LHCN-M2 (cell line): ENCODE data around the gene KLHDC3. TPM values are rescaled to one million over a fixed set of nuclear protein-coding genes. Genes with fewer than 3 reads are reported as not detected.
A peak's percentile ranks its signal among the peaks of the same experiment; 100 is the strongest.
"Not testable (repeated sequence)": the region's sequence is repeated elsewhere in the genome, so short reads cannot be mapped to it uniquely, and the experiment has no call there.

Experiments
- DNase-seq: peaks from one replicate; pipeline ENCODE4 v3.0.0-alpha.2; 2012; ENCODE audit warnings: low read depth
- total RNA-seq: library from RNA; depleted of rRNA; stranded (reverse); fragments of >200 nt; gene quantifications from 2 replicates; pipeline ENCODE4 v1.2.3, GENCODE V29; 2014

Gene KLHDC3
- total RNA-seq, 1 experiment from 2014 or later: 47.1 TPM

GRCh38 chr6:42987533-42988451, 26.3 kb upstream of the KLHDC3 start:
- DNase-seq: no peak

- DNase-seq: peak; percentile 91
These were observed 25.5 kb upstream of the KLHDC3 start for GRCh38 chr6:42988486-42989020.

- no peak for DNase-seq
These were observed 24.1 kb upstream of the KLHDC3 start for GRCh38 chr6:42989923-42990322.

GRCh38 chr6:42993445-42993844, 20.6 kb upstream of the KLHDC3 start:
- no peak for DNase-seq

- DNase-seq: no peak
These were observed 17.5 kb upstream of the KLHDC3 start for GRCh38 chr6:42996513-42996912.

- DNase-seq: not testable (repeated sequence)
These were observed 15.8 kb upstream of the KLHDC3 start for GRCh38 chr6:42998205-42998604.

- no peak for DNase-seq
These were observed 12.2 kb upstream of the KLHDC3 start for GRCh38 chr6:43001843-43002242.

GRCh38 chr6:43005844-43006243, 8.2 kb upstream of the KLHDC3 start:
- no peak for DNase-seq

GRCh38 chr6:43006251-43006650, 7.8 kb upstream of the KLHDC3 start:
- DNase-seq: no peak

- no peak for DNase-seq
These were observed 6.9 kb upstream of the KLHDC3 start for GRCh38 chr6:43007126-43007525.

- no peak for DNase-seq
These were observed 4.9 kb upstream of the KLHDC3 start for GRCh38 chr6:43009124-43009523.

GRCh38 chr6:43011207-43011606, 2.8 kb upstream of the KLHDC3 start:
- DNase-seq: no peak

- DNase-seq: no peak
These were observed 1.7 kb upstream of the KLHDC3 start for GRCh38 chr6:43012364-43012763.

GRCh38 chr6:43013097-43013842, 779 bp upstream of the KLHDC3 start:
- DNase-seq: no peak

GRCh38 chr6:43014434-43014909, 423 bp downstream of the KLHDC3 start:
- peak; percentile 26 for DNase-seq

- DNase-seq: no peak
These were observed 2.3 kb downstream of the KLHDC3 start for GRCh38 chr6:43016176-43016942.

- DNase-seq: no peak
These were observed 2.9 kb downstream of the KLHDC3 start for GRCh38 chr6:43016943-43017334.

- no peak for DNase-seq
These were observed 5.1 kb downstream of the KLHDC3 start for GRCh38 chr6:43019152-43019551.

GRCh38 chr6:43020052-43020705, 6.1 kb downstream of the KLHDC3 start:
- DNase-seq: no peak

- peak; percentile 45 for DNase-seq
These were observed 6.8 kb downstream of the KLHDC3 start for GRCh38 chr6:43020847-43021246.
